Astrocyte of the spinal cord (primary cell): ENCODE results near the gene SORCS2.

Experiments
- DNase-seq: peaks from one replicate; pipeline ENCODE4 v3.0.0; 2011; ENCODE audit warnings: low read depth, low spot score
- H3K4me3 ChIP-seq: 2 replicates; pipeline ENCODE4 v1.5.1; 2011; ENCODE audit warnings: low read depth, mild to moderate bottlenecking, low read length, moderate library complexity
- CTCF ChIP-seq: IDR thresholded peaks from 2 replicates; pipeline ENCODE4 v1.5.1; 2012; ENCODE audit warnings: low read depth, mild to moderate bottlenecking, low read length, inconsistent platforms
- in situ Hi-C: cut with HindIII; loops from 2 replicates; pipeline ENCODE4 v1.10.0; 2017; ENCODE audit warnings: low sequenced_read_pairs

Gene SORCS2

GRCh38 chr4:7737268-7737645 lies 544.9 kb downstream of the SORCS2 start:
- in situ Hi-C loops: no loop called here
- H3K4me3 ChIP-seq: no peak overlapping the region
- DNase-seq: no peak
- TF ChIP-seq CTCF: no peak

GRCh38 chr4:7737752-7738457 lies 545.6 kb downstream of the SORCS2 start:
- in situ Hi-C loops: no loop called here
- no peak overlapping the region for H3K4me3 ChIP-seq
- no peak for DNase-seq
- TF ChIP-seq CTCF: no peak

GRCh38 chr4:7738458-7739076 lies 546.2 kb downstream of the SORCS2 start:
- no peak for DNase-seq
- in situ Hi-C loops: no loop called here
- TF ChIP-seq CTCF: no peak
- no peak overlapping the region for H3K4me3 ChIP-seq

- TF ChIP-seq CTCF: no peak
- in situ Hi-C loops: no loop called here
- DNase-seq: no peak
Measured at GRCh38 chr4:7739077-7739917, 547.0 kb downstream of the SORCS2 start.

GRCh38 chr4:7739918-7740865 lies 547.9 kb downstream of the SORCS2 start:
- in situ Hi-C loops: no loop called here
- no peak for DNase-seq
- H3K4me3 ChIP-seq: no peak overlapping the region
- TF ChIP-seq CTCF: no peak

More at GRCh38 chr4:7739077-7739917, 547.0 kb downstream of the SORCS2 start:
- H3K4me3 ChIP-seq: no peak overlapping the region

GRCh38 chr4:7740866-7741525 lies 548.7 kb downstream of the SORCS2 start:
- in situ Hi-C loops: no loop called here
- TF ChIP-seq CTCF: no peak
- no peak overlapping the region for H3K4me3 ChIP-seq
- DNase-seq: no peak
